Lower lobe of right lung (tissue), 2 donors: ENCODE results near the gene TMLHE. TPM values are rescaled to one million over a fixed set of nuclear protein-coding genes. Genes with fewer than 3 reads are reported as not detected.
"Not testable (repeated sequence)": the region's sequence is repeated elsewhere in the genome, so short reads cannot be mapped to it uniquely, and the experiment has no call there.

Source experiments
- ATAC-seq, 2 donors: fragments of 200-7000 bp; cut with Tn5 transposase; one replicate each; pipeline ENCODE4 v1.9.1; 2020 to 2022; ENCODE audit warnings: mild to moderate bottlenecking in 2 of 2, moderate library complexity in 2 of 2
- DNase-seq: peaks from one replicate; pipeline ENCODE4 v3.0.0-alpha.2; 2020
- H3K27ac ChIP-seq: fragments of 200-600 bp; one replicate; pipeline ENCODE4 v1.8.0; 2022
- H3K27me3 ChIP-seq: fragments of 200-600 bp; one replicate; pipeline ENCODE4 v1.8.0; 2022; ENCODE audit warnings: low read depth
- H3K36me3 ChIP-seq: fragments of 200-600 bp; one replicate; pipeline ENCODE4 v1.8.0; 2022; ENCODE audit warnings: mild to moderate bottlenecking
- H3K4me1 ChIP-seq: fragments of 200-600 bp; one replicate; pipeline ENCODE4 v1.8.0; 2022
- H3K4me3 ChIP-seq: fragments of 200-600 bp; one replicate; pipeline ENCODE4 v1.8.0; 2022; ENCODE audit warnings: mild to moderate bottlenecking
- H3K9me3 ChIP-seq: fragments of 200-600 bp; one replicate; pipeline ENCODE4 v1.8.0; 2022
- CTCF ChIP-seq: fragments of 200-600 bp; IDR thresholded peaks from one replicate; pipeline ENCODE4 v1.8.0; 2022; ENCODE audit warnings: antibody characterized with exemption, mild to moderate bottlenecking
- intact Hi-C: fragments of 100-400 bp; cut with DNase I; formaldehyde crosslinking; loops from one replicate; pipeline ENCODE4 v1.11.0; 2022
- microRNA-seq: library from miRNA; unstranded; fragments of <30 nt; microRNA quantifications from one replicate; pipeline ENCODE4 v1.2.0, GENCODE V29; 2020; ENCODE audit warnings: borderline number of aligned reads
- total RNA-seq: library from RNA; stranded (reverse); fragmentation: NEBNext Ultra II Directional; extraction: Animal tissue kit (Norgen Biotek cat#: 25700); gene quantifications from one replicate; pipeline ENCODE4 v1.2.1, GENCODE V29; 2021
- donor health status: DM: no; HTN: yes; CAD: no; lungs with severe emphysema.

The TMLHE gene
- total RNA-seq, 1 donor from 2014 or later = 15.3 TPM

DNA sequence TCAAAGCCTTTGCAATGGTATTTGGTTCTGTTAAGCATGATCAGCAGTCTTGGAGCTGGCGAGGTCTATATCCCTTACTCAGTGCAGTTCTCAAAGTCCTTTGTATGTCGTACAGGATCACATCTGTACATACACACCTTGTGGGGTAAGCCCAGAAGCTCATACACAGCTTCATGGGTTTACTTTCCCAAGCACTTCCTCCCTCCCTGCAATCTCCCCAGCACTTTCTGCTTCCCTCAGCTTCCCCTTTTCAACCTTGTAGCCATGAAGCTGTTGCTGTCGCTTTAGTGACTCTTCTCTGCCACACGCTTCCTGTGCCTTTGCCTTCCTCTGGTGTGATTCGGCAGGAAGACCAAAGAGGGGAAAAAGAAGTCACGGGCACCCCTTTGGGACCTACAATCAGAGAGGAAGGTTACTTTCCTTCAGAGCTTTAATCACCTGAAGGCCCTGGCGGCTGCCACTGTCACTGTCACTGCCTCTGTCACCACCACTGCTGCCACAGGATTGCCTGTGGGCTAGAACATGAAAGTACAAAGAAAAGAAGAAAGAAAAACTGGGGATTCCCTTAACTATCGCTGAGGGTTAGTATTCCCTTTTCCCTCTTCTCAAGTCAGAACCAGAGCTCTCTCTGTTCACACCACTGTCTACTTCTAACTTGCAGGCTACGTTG is 146.3 kb downstream of the TMLHE start:
- H3K4me3 ChIP-seq, intact Hi-C loops, H3K4me1 ChIP-seq, H3K27me3 ChIP-seq, H3K9me3 ChIP-seq, H3K27ac ChIP-seq, DNase-seq, H3K36me3 ChIP-seq: not testable (repeated sequence)
- peak in 1 of 2 donors; percentile 56 for ATAC-seq

DNA sequence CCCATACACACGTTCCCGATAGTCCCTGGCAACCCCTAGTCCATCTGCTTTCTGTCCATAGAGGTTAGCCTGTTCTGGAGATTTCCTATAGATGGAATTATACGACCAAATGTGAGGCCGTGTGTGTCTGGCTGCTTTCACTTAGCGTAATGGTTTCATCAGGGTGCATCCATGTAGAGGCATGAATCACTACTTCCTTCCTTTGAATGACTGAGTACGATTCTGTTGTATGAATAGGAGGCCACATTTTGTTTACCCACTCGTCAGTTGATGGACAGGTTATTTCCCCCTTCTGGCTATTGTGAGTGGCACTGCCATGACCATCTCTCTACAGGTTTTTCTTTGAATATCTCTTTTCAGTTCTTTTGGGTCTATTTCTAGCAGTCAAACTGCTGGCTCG is 152.3 kb downstream of the TMLHE start:
- H3K4me1 ChIP-seq, DNase-seq, H3K4me3 ChIP-seq, intact Hi-C loops, H3K36me3 ChIP-seq, H3K9me3 ChIP-seq, H3K27ac ChIP-seq, H3K27me3 ChIP-seq, ATAC-seq: not testable (repeated sequence)

DNA sequence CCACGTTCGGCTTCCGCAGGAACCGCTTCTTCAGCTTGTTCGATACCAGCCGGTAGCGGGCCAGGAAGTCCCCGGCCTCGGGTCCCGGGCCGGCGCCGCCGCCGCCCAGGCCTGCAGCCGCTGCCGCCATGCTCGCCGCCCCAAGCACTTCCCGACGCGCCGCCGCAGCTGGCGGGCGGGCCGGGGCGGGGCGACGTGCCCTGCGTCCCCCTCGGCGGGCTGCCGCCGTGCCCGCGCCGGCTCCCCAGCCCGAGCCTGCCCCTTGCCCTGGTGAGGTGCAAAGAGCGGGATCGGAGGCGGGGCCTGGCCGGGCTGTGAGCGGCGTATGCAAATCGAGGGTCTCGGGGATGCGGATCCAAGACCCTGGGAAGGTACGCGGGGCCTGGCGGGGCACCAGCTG is 154.3 kb downstream of the TMLHE start, which contains the start of gene F8A3:
F8A3 (minus strand) TSS at position 150 of the 400 bp plus-strand sequence; CDS start at position 130, 20 bp downstream.
- H3K4me1 ChIP-seq, H3K27ac ChIP-seq, H3K9me3 ChIP-seq, H3K4me3 ChIP-seq, H3K27me3 ChIP-seq, DNase-seq, intact Hi-C loops, H3K36me3 ChIP-seq: not testable (repeated sequence)
- peak; percentile 92 to 94 for ATAC-seq

GRCh38 chrX:155457761-155458447 is 154.8 kb downstream of the TMLHE start:
- H3K36me3 ChIP-seq, DNase-seq, H3K27me3 ChIP-seq, H3K4me1 ChIP-seq, H3K4me3 ChIP-seq, H3K27ac ChIP-seq, H3K9me3 ChIP-seq, intact Hi-C loops: not testable (repeated sequence)
- peak; percentile 84 to 89 for ATAC-seq

DNA sequence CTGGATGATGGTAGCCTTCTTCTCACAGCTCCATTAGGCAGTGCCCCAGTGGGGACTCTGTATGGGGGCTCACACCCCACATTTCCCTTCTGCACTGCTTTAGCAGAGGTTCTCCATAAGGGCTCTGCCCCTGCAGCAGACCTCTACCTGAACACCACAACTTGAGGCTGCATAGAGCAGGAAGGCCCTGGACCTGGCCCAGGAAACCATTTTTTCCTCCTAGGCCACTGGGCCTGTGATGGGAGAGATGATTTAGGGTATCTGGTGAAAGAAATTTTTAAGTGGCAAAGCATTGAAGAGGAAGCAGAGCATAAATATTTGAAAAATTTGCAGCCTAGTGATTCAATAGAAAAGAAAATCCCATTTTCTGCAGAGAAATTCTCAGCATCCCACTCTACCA is 171.7 kb downstream of the TMLHE start:
- no peaks in the 10 kb centered on the region for H3K27me3 ChIP-seq
- ATAC-seq (no peak), DNase-seq (no peak)
- no peak for TF ChIP-seq CTCF
- H3K27ac ChIP-seq = no peak overlapping the region
- H3K4me1 ChIP-seq = no peaks in the 10 kb centered on the region
- intact Hi-C loops = no loop called here
- H3K4me3 ChIP-seq = no peak overlapping the region
- no peaks in the 10 kb centered on the region for H3K9me3 ChIP-seq
- H3K36me3 ChIP-seq = no peaks in the 10 kb centered on the region

Small RNA genes lying within 50 kb of the gene (microRNA-seq; reads per million reads assigned to microRNA genes)
- gene MIR1184-3 = not detected

Other genes with a start within 250 kb of the TMLHE start
- not detected for gene F8A2, start 230.9 kb downstream of the TMLHE start, total RNA-seq
- gene F8A3, start 154.3 kb downstream of the TMLHE start, total RNA-seq = not detected
- gene SPRY3, start 366 bp downstream of the TMLHE start, total RNA-seq = 1.3 TPM